Activated CD4-positive, alpha-beta memory T cell treated with anti-CD3 and anti-CD28 coated beads for 36 hours (primary cell): Measurements from ENCODE around the gene SLC34A3. TPM values are rescaled to one million over a fixed set of nuclear protein-coding genes. Genes with fewer than 3 reads are reported as not detected.

ENCODE experiments used
- total RNA-seq, 2 experiments: library from RNA; stranded (reverse); gene quantifications; one replicate each; pipeline ENCODE4 v1.2.3, GENCODE V29; 2021

SLC34A3 gene
- total RNA-seq, 2 experiments from 2014 or later = not detected

Other genes starting within 250 kb of the SLC34A3 start
- not detected for gene LCNL1, start 247.9 kb upstream of the SLC34A3 start, total RNA-seq
- 10 to 100 TPM; 71.0 to 71.2 TPM for gene PAXX, start 238.5 kb upstream of the SLC34A3 start, total RNA-seq
- gene CLIC3, start 234.3 kb upstream of the SLC34A3 start, total RNA-seq = under 1 TPM; 0.43 to 0.61 TPM
- 10 to 100 TPM; 22.1 to 22.9 TPM for gene ABCA2, start 202.7 kb upstream of the SLC34A3 start, total RNA-seq
- 1 to 10 TPM in 1 of 2 experiments, under 1 TPM in 1; 0.85 to 1.3 TPM for gene FUT7, start 198.8 kb upstream of the SLC34A3 start, total RNA-seq
- 10 to 100 TPM; 36.0 to 42.6 TPM for gene NPDC1, start 184.7 kb upstream of the SLC34A3 start, total RNA-seq
- gene ENTPD2, start 176.8 kb upstream of the SLC34A3 start, total RNA-seq = not detected
- 1 to 10 TPM; 6.4 to 6.6 TPM for gene SAPCD2, start 160.3 kb upstream of the SLC34A3 start, total RNA-seq
- 1 to 10 TPM; 6.7 to 7.7 TPM for gene UAP1L1, start 153.4 kb upstream of the SLC34A3 start, total RNA-seq
- gene MAN1B1, start 143.9 kb upstream of the SLC34A3 start, total RNA-seq = 10 to 100 TPM; 32.9 to 33.1 TPM
- gene DPP7, start 116.2 kb upstream of the SLC34A3 start, total RNA-seq = 100 to 1,000 TPM; 195 to 208 TPM
- not detected for gene GRIN1, start 91.7 kb upstream of the SLC34A3 start, total RNA-seq
- gene LRRC26, start 60.9 kb upstream of the SLC34A3 start, total RNA-seq = not detected
- not detected for gene TMEM210, start 58.8 kb upstream of the SLC34A3 start, total RNA-seq
- 10 to 100 TPM; 36.3 to 36.9 TPM for gene ANAPC2, start 42.3 kb upstream of the SLC34A3 start, total RNA-seq
- gene SSNA1, start 42.2 kb upstream of the SLC34A3 start, total RNA-seq = 10 to 100 TPM; 58.9 to 62.1 TPM
- gene TPRN, start 30.2 kb upstream of the SLC34A3 start, total RNA-seq = 1 to 10 TPM; 6.1 to 6.7 TPM
- gene TMEM203, start 25.3 kb upstream of the SLC34A3 start, total RNA-seq = 10 to 100 TPM; 30.0 to 31.1 TPM
- gene NDOR1, start 25.2 kb upstream of the SLC34A3 start, total RNA-seq = 10 to 100 TPM; 29.4 to 31.3 TPM
- 1 to 10 TPM; 3.4 to 4.4 TPM for gene RNF208, start 8.7 kb upstream of the SLC34A3 start, total RNA-seq
- under 1 TPM; 0.21 to 0.70 TPM for gene CYSRT1, start 5.7 kb upstream of the SLC34A3 start, total RNA-seq
- gene RNF224, start 3.4 kb upstream of the SLC34A3 start, total RNA-seq = not detected
- gene TUBB4B, start 10.4 kb downstream of the SLC34A3 start, total RNA-seq = 100 to 1,000 TPM; 320 to 325 TPM
- gene STPG3, start 20.4 kb downstream of the SLC34A3 start, total RNA-seq = not detected
- 10 to 100 TPM; 57.2 to 57.9 TPM for gene NELFB, start 24.4 kb downstream of the SLC34A3 start, total RNA-seq
- 1 to 10 TPM; 6.6 to 6.8 TPM for gene TOR4A, start 46.8 kb downstream of the SLC34A3 start, total RNA-seq
- 1 to 10 TPM in 1 of 2 experiments, under 1 TPM in 1; 0.82 to 1.1 TPM for gene NRARP, start 71.4 kb downstream of the SLC34A3 start, total RNA-seq
- 10 to 100 TPM; 13.5 to 13.6 TPM for gene EXD3, start 192.3 kb downstream of the SLC34A3 start, total RNA-seq
- 1 to 10 TPM; 1.1 TPM for gene NOXA1, start 192.5 kb downstream of the SLC34A3 start, total RNA-seq
- gene ENTPD8, start 210.5 kb downstream of the SLC34A3 start, total RNA-seq = not detected
- 10 to 100 TPM; 29.9 to 31.6 TPM for gene NSMF, start 228.4 kb downstream of the SLC34A3 start, total RNA-seq